Glomerular endothelial cell (primary cell): ENCODE data around the gene NKTR. TPM values are rescaled to one million over a fixed set of nuclear protein-coding genes. Genes with fewer than 3 reads are reported as not detected.
"Not testable (repeated sequence)": the region's sequence is repeated elsewhere in the genome, so short reads cannot be mapped to it uniquely, and the experiment has no call there.

ENCODE experiments used
- DNase-seq: peaks from one replicate; pipeline ENCODE4 v3.0.0-alpha.2; 2011; ENCODE audit warnings: low read depth, low spot score; ENCODE audit errors: extremely low read depth
- total RNA-seq: library from RNA; depleted of rRNA; stranded (reverse); fragments of >200 nt; gene quantifications from 2 replicates; pipeline ENCODE4 v1.2.3, GENCODE V29; 2015

Gene NKTR
- total RNA-seq, 1 donor from 2014 or later = 73.9 TPM

DNA sequence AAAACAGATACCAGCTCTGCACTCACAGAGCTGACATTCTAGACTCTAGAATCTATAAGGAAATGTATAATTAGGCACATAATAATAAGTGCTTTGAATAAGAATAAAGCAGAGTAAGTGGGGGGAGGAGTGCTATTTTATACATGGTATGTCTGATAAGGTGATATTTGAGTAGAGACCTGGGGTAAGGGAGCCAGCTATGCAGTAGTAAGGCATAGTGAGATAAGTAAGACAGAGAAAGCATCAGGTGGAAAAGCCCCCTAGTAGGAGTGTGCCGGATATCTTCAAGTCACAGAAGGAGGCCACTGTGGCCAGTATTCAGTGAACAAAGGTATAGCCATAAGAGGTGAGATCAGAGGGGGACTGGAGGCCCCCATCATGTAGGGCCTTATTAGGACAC is 6.9 kb upstream of the NKTR start:
- no peak for DNase-seq

DNA sequence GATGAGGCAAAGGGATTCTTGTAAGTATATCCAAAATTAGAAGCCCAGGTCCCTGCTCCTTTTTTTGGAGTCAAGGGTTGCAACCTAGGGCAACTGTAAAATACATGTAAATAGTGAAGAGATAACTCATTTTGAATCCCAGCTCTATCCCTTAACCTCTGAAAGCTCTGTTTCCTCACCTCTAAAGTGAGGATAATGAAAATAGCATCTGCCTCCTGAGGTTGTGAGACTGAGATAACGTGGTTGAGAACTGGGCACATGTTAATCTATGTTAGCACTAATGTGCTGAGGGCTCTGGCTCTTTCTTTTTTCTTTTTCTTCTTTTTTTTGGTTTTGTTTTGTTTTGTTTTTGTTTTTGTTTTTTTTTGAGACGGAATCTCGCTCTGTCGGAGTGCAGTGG is 4.8 kb upstream of the NKTR start:
- no peak for DNase-seq

DNA sequence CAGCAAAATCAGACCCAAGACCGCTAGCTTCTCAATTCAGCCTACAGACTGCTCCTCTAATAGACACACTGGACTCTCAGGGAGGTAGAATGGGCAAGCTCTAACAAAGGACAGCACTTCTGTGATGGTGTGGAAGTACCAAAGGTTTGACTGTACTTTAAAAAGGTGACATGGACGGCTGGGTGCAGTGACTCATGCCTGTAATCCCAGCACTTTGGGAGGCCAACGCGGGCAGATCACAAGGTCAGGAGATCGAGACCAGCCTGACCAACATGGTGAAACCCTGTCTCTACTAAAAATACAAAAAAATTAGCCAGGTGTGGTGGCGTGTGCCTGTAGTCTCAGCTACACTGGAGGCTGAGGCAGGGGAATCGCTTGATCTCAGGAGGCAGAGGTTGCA is 3.4 kb upstream of the NKTR start:
- DNase-seq = not testable (repeated sequence)

DNA sequence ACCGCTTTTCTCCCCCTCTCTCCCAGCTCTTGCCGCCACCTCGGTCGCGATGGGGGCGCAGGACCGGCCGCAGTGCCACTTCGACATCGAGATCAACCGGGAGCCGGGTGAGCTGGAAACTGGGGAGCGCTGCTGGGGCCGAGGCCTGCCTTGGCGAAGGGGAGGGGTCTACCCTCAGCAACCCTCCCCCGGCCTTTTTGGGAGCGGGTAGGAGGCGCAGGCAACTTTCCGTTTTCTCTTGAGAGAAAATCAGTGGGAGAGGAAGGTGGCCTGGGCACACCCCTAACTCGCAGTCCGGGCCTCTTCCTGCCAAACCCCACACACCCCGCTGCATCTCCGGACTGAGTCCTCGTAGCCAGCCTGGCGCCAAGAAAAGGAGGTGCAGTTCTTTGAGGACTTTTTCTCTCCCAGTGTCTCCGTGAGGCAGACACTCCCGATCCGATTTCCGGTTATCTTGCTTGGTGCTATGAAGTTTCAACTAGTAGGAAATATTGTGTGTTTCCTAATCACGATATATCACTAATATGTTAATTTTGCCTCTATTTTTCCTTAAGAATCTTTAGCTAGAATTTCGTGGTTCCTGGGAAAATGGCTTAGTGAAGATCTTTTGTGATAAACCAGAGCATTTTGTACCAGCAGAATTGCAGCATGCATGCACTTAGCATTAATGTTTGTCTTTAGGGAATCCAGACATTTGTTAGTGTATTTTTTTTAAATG is 631 bp downstream of the NKTR start:
- DNase-seq = no peak

DNA sequence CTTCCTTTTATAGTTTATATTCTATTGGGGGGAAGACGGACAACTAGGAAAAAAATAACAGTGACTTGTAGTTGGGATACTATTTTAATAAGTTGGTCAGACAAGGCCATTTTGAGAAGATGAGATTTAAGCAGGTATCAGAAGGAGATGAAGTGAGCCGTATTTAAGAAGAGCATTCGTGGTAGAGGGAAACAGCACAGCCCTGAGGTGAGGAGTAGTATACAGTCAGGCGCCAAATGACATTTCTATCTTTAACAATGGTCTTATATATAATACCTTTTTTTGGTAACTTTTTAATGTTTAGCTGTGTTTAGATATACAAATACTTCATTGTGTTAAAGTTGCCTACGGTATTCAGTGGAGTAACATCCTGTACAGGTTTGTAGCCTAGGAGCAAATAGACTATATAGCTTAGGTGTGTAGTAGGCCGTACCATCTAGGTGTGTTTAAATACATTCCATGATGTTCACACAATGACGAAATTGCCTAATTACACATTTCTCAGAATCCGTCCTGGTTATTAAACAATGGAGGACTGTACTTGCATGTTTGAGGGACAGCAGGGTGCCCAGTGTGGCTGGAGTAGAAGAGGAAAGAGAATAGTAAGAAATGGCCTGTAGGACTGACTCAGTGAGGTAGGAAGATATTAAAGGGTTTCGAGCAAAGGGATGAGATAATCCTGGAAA is 1.6 kb downstream of the NKTR start:
- no peak for DNase-seq

DNA sequence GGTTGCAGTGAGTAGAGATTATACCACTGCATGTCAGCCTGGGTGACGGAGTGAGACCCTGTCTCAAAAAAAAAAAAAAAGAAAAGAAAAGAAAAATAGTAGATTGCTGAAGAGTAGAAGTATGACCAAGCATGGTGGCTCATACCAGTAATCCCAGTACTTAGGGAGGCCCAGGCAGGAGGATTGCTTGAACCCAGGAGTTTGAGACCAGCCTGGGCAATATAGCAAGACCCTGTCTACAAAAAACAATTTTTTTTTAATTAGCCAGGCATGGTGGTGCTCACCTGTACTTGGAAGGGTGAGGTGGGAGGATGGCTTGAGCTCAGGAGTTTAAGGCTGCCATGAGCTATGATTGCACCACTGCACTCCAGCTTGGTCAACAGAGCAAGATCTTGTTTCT is 2.5 kb downstream of the NKTR start:
- no peak for DNase-seq

DNA sequence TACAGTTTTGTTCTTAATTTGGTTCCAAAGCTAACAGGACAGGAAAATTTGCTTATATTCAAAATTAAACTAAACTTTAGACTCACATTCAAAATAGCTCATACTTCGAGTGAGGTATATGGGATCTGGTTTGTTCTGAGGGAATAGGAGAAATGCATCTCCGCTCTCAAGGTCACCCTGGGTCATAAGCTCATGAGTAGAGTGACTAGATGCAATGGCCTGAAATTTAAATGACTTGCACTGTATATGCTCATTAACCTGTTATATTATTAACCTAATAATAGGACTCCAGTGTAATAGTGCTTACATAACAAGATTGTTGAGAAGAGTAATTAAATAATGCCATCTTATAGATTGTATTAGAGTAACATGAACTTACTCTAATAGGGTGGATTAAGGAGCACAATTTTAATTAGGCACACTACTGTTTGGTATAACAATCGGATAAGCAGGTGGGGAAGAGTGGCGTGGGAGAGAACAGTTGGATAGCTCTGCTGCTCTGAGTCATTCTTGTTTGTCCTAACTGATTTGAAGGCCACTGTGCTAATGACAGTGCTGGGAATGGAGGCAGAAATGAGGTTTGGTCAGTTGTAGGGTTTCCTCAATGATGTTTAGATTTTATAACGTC is 5.2 kb downstream of the NKTR start:
- DNase-seq = no peak

DNA sequence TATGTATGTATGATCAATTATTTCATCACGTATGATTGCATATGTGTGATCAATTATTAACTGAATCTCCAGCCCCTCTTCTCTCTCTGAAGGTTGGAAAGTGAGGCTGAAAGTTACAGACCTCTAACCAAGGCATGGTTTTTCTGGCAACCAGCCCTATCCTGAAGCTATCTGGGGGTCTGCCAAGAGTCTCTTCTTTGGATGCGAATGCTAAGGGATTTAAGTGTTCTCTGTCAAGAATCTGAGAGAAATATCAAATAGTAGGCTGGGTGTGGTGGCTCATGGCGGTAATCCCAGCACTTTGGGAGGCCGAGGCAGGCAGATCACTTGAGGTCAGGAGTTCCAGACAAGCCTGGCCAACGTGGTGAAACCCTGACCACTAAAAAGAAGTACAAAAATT is 8.1 kb downstream of the NKTR start:
- DNase-seq = no peak

DNA sequence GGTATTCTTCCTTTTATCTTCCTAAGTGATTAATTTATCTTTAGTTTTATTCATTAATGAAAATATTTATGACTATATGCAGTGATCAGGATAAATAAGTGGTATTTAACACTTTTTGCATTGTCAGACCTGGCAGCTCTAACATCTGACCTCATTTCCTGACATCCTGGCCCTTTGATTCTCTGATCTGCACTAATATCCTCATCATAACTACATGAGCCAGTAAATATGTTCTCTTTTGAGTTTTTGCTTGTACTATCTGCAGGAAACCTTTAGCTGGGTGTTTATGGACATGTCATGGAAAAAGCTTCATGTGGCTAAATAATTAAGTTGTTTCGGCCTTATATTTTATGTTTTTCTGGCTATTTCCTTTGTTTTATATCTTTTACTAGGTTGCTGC is 10.5 kb downstream of the NKTR start:
- no peak for DNase-seq

DNA sequence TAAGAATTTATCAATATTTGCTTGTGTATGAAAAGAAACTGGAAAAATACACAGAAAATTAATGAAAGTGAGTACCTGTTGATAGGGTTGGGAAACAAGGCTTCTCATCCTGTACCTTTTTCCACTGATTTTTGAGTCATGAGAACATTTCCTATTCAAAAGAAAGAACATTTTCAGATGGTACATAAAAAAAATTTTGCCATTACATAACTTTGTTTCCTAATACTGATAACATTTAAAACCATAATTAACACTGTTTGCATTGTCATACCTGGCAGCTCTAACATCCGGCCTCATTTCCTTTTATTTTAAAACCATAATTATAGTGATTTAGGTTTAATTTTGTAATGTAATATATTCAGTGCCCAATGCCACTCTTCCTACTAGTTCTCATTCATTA is 11.7 kb downstream of the NKTR start:
- no peak for DNase-seq

DNA sequence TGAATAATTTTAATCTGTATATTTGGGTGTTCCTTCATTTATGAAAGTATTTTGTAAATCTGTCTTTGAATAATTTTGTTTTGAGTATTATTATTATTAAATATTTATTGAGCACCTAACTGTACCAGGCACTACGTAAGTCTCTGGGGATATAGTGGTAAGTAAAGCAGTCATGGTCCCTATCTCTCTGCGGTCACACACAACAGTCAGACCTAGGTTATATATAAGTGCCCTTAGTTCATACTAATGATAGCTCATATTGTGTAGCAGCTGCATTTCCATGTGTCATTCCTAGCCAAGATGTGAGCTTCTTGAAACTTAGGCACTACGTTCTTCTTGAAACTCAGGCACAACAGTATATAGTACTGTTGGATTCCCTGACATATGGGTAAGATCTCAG is 12.4 kb downstream of the NKTR start:
- DNase-seq = no peak

DNA sequence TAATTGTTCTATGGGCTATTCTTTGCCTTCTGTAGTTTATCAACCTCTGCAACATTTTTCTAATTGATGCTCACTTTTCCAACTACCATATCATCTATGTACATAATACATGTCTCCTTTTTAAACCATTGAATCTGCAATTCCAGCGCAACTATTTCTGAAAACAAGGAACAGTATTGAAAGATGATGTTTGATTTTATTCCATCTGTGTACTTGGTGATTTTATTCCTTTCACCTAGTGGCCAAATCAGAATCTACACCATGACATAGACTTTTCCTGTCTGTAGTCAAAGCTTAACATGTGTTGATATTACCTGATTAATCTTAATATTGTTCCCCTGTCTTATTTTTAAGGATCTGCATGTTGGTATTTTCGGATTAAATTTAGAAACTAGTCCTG is 13.0 kb downstream of the NKTR start:
- no peak for DNase-seq

DNA sequence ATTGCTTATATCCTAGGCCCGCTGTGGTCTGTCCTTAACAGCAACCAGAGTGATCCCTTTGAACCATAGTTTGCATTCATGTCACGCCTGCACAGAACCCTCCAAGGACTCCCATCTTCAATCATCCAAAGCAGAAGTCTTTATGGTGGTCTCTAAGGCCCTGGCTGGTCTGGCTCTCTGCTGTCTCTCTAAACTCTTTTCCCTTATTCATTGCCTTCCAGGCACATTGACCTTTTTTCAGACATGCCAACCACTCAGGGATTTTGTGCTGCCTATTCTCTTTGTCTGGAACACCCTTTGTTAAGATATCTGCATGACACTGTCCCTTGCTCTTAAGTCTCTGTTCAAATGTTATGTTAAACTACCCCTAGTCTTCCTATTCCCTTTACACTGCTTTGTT is 31.1 kb downstream of the NKTR start:
- DNase-seq = no peak

DNA sequence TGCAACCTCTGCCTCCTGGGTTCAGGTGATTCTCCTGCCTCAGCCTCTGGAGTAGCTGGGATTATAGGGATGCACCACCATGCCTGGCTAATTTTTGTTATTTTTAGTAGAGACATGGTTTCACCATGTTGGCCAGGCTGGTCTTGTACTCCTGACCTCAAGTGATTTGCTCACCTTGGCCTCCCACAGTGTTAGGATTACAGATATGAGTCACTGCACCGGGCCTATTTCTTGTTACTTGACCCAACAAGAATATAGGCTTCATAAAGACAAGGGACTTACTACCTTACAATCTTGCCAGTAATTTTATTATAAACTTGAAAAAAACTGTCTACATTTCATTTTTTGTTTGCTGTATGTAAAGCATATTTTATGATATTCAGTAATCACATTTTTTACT is 31.7 kb downstream of the NKTR start:
- no peak for DNase-seq

DNA sequence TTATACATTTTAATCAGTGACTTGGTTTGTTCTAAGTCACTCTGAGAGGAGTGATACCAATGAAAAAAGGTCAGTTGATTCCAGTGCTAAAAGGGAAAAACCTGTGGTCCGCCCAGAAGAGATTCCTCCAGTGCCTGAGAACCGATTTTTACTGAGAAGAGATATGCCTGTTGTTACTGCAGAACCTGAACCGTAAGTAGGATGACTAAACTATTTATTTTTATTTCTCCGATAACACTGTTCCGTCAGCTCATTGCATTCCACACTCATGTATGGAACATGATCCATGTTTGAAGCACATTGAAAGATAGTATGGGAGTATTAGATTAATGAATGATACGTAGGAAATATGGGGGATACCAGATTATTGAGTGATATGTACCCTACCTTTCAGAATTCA is 33.1 kb downstream of the NKTR start:
- no peak for DNase-seq

DNA sequence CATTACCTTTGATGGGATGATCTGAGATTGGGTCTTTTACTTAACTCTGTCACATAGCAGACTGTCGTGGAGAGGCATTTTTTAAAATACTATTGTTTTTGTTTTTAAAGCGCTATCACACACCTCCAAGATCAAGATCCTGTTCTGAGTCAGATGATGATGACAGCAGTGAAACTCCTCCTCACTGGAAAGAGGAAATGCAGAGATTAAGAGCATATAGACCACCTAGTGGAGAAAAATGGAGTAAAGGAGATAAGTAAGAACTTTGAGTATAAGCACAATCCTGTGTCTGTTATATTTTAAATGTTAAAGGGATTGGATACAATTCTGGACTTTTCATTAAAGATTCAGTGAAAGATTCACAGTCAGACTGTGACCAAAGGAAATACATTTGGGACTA is 34.6 kb downstream of the NKTR start:
- DNase-seq = no peak

DNA sequence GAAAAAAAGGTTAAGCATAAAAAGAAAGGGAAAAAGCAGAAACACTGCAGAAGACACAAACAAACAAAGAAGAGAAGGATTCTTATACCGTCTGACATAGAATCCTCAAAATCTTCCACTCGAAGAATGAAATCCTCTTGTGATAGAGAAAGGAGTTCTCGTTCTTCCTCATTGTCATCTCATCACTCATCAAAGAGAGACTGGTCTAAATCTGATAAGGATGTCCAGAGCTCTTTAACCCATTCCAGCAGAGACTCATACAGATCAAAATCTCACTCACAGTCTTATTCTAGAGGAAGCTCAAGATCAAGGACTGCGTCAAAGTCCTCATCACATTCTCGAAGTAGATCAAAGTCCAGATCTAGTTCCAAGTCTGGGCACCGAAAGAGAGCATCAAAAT is 36.5 kb downstream of the NKTR start:
- no peak for DNase-seq

DNA sequence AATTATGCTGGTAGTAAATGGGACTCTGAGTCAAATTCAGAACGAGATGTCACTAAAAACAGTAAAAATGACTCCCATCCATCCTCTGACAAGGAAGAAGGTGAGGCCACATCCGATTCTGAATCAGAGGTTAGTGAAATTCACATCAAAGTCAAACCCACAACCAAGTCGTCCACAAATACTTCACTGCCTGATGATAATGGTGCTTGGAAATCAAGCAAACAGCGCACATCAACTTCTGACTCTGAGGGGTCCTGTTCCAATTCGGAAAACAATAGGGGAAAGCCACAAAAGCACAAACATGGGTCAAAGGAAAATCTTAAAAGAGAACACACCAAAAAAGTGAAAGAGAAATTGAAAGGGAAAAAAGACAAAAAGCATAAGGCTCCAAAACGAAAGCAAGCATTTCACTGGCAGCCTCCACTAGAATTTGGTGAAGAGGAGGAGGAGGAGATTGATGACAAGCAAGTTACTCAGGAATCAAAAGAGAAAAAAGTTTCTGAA is 37.9 kb downstream of the NKTR start:
- no peak for DNase-seq

DNA sequence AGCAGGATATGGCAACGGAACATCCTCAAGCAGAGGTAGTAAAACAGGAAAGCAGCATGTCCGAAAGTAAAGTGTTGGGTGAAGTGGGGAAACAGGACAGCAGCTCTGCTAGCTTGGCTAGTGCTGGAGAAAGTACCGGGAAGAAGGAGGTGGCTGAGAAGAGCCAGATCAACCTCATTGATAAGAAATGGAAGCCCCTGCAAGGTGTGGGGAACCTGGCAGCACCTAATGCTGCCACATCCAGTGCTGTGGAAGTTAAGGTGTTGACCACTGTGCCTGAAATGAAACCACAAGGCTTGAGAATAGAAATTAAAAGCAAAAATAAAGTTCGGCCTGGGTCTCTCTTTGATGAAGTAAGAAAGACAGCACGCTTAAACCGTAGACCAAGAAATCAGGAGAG is 38.7 kb downstream of the NKTR start:
- no peak for DNase-seq

DNA sequence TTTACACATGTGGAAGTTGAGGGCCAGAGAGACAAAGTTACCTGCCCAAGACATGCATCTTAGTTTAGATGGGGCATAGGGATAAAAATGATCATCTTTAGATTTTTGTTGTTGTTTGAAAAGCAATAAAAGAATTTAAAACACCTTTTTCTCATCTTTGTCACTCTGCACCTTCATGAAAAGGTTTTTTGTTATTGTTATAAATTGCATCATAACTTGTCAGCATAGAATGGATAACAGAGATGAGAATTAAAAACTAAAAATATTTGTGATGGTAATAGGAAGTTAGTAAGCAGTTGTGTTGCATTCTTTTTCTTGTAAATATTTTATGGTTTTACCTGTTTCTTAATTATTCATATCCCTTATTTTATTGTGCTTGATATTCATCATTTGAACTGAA is 39.6 kb downstream of the NKTR start:
- no peak for DNase-seq

DNA sequence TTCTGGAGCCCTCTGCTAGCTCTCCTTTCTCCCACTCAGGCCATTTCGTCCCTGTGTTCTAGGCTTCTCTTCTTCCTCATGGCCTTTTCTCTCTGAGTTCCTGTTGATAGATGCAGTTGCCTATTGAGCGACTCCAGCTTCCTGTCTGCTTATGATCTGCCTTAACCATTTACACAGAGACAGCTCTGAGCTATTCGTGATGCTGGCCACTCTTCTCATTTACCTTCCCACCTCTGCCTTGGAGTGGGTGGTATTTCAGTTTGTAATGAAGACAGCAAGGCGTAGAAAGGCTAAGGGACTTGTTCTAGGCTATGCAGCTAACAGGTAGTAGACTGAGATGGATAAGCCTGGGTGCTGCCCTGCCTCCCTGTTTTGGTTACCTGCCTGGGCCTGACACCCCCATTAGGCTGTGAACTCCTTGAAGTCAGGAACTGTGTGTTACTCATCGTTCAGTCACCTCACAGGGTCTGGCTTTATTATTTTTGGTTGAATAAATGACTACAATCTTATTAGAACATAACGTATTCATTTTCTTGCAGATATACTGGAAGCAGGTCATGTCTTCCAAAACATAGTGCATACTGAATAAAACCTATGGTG is 40.4 kb downstream of the NKTR start:
- no peak for DNase-seq
